ENCODE data around the gene H2AZ2.
"Not testable (repeated sequence)": the region's sequence is repeated elsewhere in the genome, so short reads cannot be mapped to it uniquely, and the experiment has no call there.

DNA sequence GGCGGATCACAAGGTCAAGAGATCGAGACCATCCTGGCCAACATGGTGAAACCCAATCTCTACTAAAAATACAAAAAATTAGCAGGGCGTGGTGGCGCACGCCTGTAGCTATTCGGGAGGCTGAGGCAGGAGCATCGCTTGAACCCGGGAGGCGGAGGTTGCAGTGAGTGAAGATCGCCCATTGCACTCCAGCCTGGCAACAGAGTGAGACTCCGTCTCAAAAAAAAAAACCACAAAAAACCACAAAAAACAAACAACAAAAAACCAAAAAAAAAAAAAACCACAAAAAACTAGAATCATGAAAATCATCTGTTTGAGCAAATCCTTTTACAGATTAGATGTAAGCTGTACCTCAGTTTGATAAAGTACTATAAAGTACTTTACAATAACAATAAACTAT is 1.5 kb downstream of the H2AZ2 start:
- TF ChIP-seq CTCF (IDR thresholded peaks at IDR 0.05; ENCODE audit: low read length); EZH2 (IDR thresholded peaks at IDR 0.05; ENCODE audit: borderline replicate concordance, low read length): not testable (repeated sequence)
